Measurements from ENCODE around the gene NELFA.

- TF ChIP-seq CTCF (tag by site-specific recombination; IDR thresholded peaks at IDR 0.05), result no peak
- no peak for TF ChIP-seq ZNF274 (IDR thresholded peaks at IDR 0.05; ENCODE audit: low read length)
- no peak for TF ChIP-seq ZNF274 (tag by site-specific recombination; IDR thresholded peaks at IDR 0.05; ENCODE audit: borderline replicate concordance)
- no peak for TF ChIP-seq ZNF843 (tag by site-specific recombination; IDR thresholded peaks at IDR 0.05)
- TF ChIP-seq KLF10 (tag by site-specific recombination; IDR thresholded peaks at IDR 0.05), result no peak
Observed at GRCh38 chr4:2040391-2041238, 31.8 kb upstream of the NELFA start.

All from HEK293 (cell line).